Testis (tissue), 3 donors: ENCODE data around the gene PPFIBP2. TPM values are rescaled to one million over a fixed set of nuclear protein-coding genes. Genes with fewer than 3 reads are reported as not detected.

ENCODE experiments used
- DNase-seq: peaks from one replicate; pipeline ENCODE4 v3.0.0-alpha.2; 2019
- H3K27ac ChIP-seq, 2 donors: fragments of 200-600 bp; sonication (generic); one replicate each; pipeline ENCODE4 v1.5.1; 2019
- H3K27me3 ChIP-seq: fragments of 200-600 bp; sonication (generic); one replicate; pipeline ENCODE4 v1.5.1; 2019
- H3K36me3 ChIP-seq: fragments of 200-600 bp; sonication (generic); one replicate; pipeline ENCODE4 v1.5.1; 2017; ENCODE audit warnings: low read depth; ENCODE audit errors: missing control alignments
- H3K4me1 ChIP-seq: fragments of 200-600 bp; sonication (generic); one replicate; pipeline ENCODE4 v1.5.1; 2019
- H3K4me3 ChIP-seq, 2 donors: fragments of 200-600 bp; sonication (generic); one replicate each; pipeline ENCODE4 v1.5.1; 2017 to 2019
- H3K9me3 ChIP-seq: fragments of 200-600 bp; sonication (generic); one replicate; pipeline ENCODE4 v1.5.1; 2017
- CTCF ChIP-seq, 3 experiments: fragments of 450-650 bp in 2 of 3; fragments of 200-600 bp in 1 of 3; sonication (generic) in 1 of 3; IDR thresholded peaks; one replicate each; pipeline ENCODE4 v1.5.1; 2016 to 2019; ENCODE audit warnings: antibody characterized with exemption in 3 of 3, mild to moderate bottlenecking in 2 of 3, moderate library complexity in 1 of 3
- POLR2A ChIP-seq: fragments of 450-650 bp; IDR thresholded peaks from one replicate; pipeline ENCODE4 v1.6.1; 2017; ENCODE audit warnings: antibody characterized with exemption, mild to moderate bottlenecking, moderate library complexity
- WGBS, 2 donors: methylation state at CpG; one replicate each; pipeline ENCODE4 v1.1.5; 2018; 5-methylcytosine and 5-hydroxymethylcytosine counted together
- intact Hi-C: fragments of 100-400 bp; cut with DNase I; formaldehyde crosslinking; loops from one replicate; pipeline ENCODE4 v1.15.1; 2023; ENCODE audit warnings: low total_unique reads
- polyA plus RNA-seq: library from polyadenylated mRNA; stranded (reverse); fragments of 350-450 nt; fragmentation: Illumina TruSeq; extraction: RNeasy Lipid Tissue Mini Kit (QIAGEN cat#74804); gene quantifications from one replicate; pipeline ENCODE4 v1.2.3, GENCODE V29; 2014; ENCODE audit warnings: low read depth, low replicate concordance; ENCODE audit not compliant: insufficient read depth
- total RNA-seq, 2 donors: library from RNA; depleted of rRNA; stranded (reverse); fragments of >200 nt; gene quantifications; one replicate each; pipeline ENCODE4 v1.2.3, GENCODE V29; 2016

Gene PPFIBP2
- total and polyA plus RNA-seq, 3 donors from 2014 or later = 70.5 to 105 (median 104) TPM

- intact Hi-C loops = no loop called here
- H3K27ac ChIP-seq = peak overlapping the region; percentile 27 to 82
- H3K9me3 ChIP-seq = no peaks in the 10 kb centered on the region
- peaks cover 18% of the 10 kb centered on the region for H3K4me1 ChIP-seq
- 57 to 63% methylated on average over 7 of the region's 7 CpGs for WGBS, 2 donors
- no peak overlapping the region for H3K4me3 ChIP-seq
- no peaks in the 10 kb centered on the region for H3K36me3 ChIP-seq
- no peaks in the 10 kb centered on the region for H3K27me3 ChIP-seq
- DNase-seq = peak; percentile 67
- TF ChIP-seq POLR2A (no peak), CTCF (IDR thresholded peaks at IDR 0.05) (no peak)
Observed at GRCh38 chr11:7637447-7638157, 123.8 kb downstream of the PPFIBP2 start.

- H3K4me3 ChIP-seq = no peak overlapping the region
- TF ChIP-seq POLR2A = no peak
- no peak for TF ChIP-seq CTCF (IDR thresholded peaks at IDR 0.05)
- no peaks in the 10 kb centered on the region for H3K9me3 ChIP-seq
- intact Hi-C loops = no loop called here
- H3K4me1 ChIP-seq = peaks cover 18% of the 10 kb centered on the region
- peak; percentile 58 for DNase-seq
- H3K27ac ChIP-seq = peak overlapping the region; percentile 27 to 82
- WGBS, 2 donors = 69 to 71% methylated on average over 5 of the region's 5 CpGs
- H3K27me3 ChIP-seq = no peaks in the 10 kb centered on the region
- H3K36me3 ChIP-seq = no peaks in the 10 kb centered on the region
Observed at GRCh38 chr11:7638710-7639642, 125.2 kb downstream of the PPFIBP2 start.

- TF ChIP-seq CTCF (IDR thresholded peaks at IDR 0.05) (no peak), POLR2A (no peak)
- Histone ChIP-seq H3K4me3 (no peak overlapping the region), H3K27ac (peak overlapping the region in 1 of 2 donors; percentile 82), H3K9me3 (no peaks in the 10 kb centered on the region), H3K27me3 (no peaks in the 10 kb centered on the region), H3K4me1 (peaks cover 18% of the 10 kb centered on the region), H3K36me3 (no peaks in the 10 kb centered on the region)
- DNase-seq = no peak
- WGBS, 2 donors = 68 to 79% methylated on average over 5 of the region's 5 CpGs
- intact Hi-C loops = no loop called here
Observed at GRCh38 chr11:7639643-7640025, 125.8 kb downstream of the PPFIBP2 start.

GRCh38 chr11:7640816-7641215, 127.0 kb downstream of the PPFIBP2 start:
- intact Hi-C loops = no loop called here
- H3K27me3 ChIP-seq = no peaks in the 10 kb centered on the region
- no peaks in the 10 kb centered on the region for H3K36me3 ChIP-seq
- DNase-seq = no peak
- H3K4me1 ChIP-seq = peaks cover 18% of the 10 kb centered on the region
- WGBS, 2 donors = 92 to 96% methylated on average over 6 of the region's 6 CpGs
- no peak overlapping the region for H3K4me3 ChIP-seq
- H3K27ac ChIP-seq = no peak overlapping the region
- TF ChIP-seq CTCF (IDR thresholded peaks at IDR 0.05) (no peak), POLR2A (no peak)
- no peaks in the 10 kb centered on the region for H3K9me3 ChIP-seq
